Measurements from ENCODE around the gene ROR1. TPM values are rescaled to one million over a fixed set of nuclear protein-coding genes. Genes with fewer than 3 reads are reported as not detected.

ROR1 gene
- total RNA-seq, 1 donor from 2014 or later, result 0.02 TPM

GRCh38 chr1:63967901-63968300, 194.1 kb downstream of the ROR1 start:
- intact Hi-C loops (cut with micrococcal nuclease), result no loop called here

- intact Hi-C loops (cut with micrococcal nuclease), result no loop called here
Measured at GRCh38 chr1:63968663-63969440, 195.0 kb downstream of the ROR1 start.

- intact Hi-C loops (cut with micrococcal nuclease), result no loop called here
Measured at GRCh38 chr1:63969441-63969901, 195.7 kb downstream of the ROR1 start.

GRCh38 chr1:63971557-63971956, 197.7 kb downstream of the ROR1 start:
- intact Hi-C loops (cut with micrococcal nuclease), result no loop called here

- intact Hi-C loops (cut with micrococcal nuclease), result no loop called here
Measured at GRCh38 chr1:63973005-63973419, 199.2 kb downstream of the ROR1 start.

GRCh38 chr1:63974966-63975365, 201.1 kb downstream of the ROR1 start:
- intact Hi-C loops (cut with micrococcal nuclease), result no loop called here

- intact Hi-C loops (cut with micrococcal nuclease), result no loop called here
Measured at GRCh38 chr1:63975481-63975880, 201.7 kb downstream of the ROR1 start.

- intact Hi-C loops (cut with micrococcal nuclease), result no loop called here
Measured at GRCh38 chr1:63976006-63976405, 202.2 kb downstream of the ROR1 start.

GRCh38 chr1:63977466-63977865, 203.6 kb downstream of the ROR1 start:
- intact Hi-C loops (cut with micrococcal nuclease), result no loop called here

GRCh38 chr1:63980740-63981407, 207.1 kb downstream of the ROR1 start:
- intact Hi-C loops (cut with micrococcal nuclease), result no loop called here

- intact Hi-C loops (cut with micrococcal nuclease), result no loop called here
Measured at GRCh38 chr1:63981408-63981773, 207.6 kb downstream of the ROR1 start.

- intact Hi-C loops (cut with micrococcal nuclease), result no loop called here
Measured at GRCh38 chr1:63982201-63982600, 208.4 kb downstream of the ROR1 start.

GRCh38 chr1:63983391-63984256, 209.8 kb downstream of the ROR1 start:
- intact Hi-C loops (cut with micrococcal nuclease), result no loop called here

- intact Hi-C loops (cut with micrococcal nuclease), result no loop called here
Measured at GRCh38 chr1:63984257-63984929, 210.6 kb downstream of the ROR1 start.

GRCh38 chr1:63984930-63985290, 211.1 kb downstream of the ROR1 start:
- intact Hi-C loops (cut with micrococcal nuclease), result no loop called here

- intact Hi-C loops (cut with micrococcal nuclease), result no loop called here
Measured at GRCh38 chr1:63987014-63987627, 213.3 kb downstream of the ROR1 start.

- intact Hi-C loops (cut with micrococcal nuclease), result no loop called here
Measured at GRCh38 chr1:63987628-63988024, 213.8 kb downstream of the ROR1 start.

- intact Hi-C loops (cut with micrococcal nuclease), result no loop called here
Measured at GRCh38 chr1:63988941-63989340, 215.1 kb downstream of the ROR1 start.

- intact Hi-C loops (cut with micrococcal nuclease), result no loop called here
Measured at GRCh38 chr1:63991685-63992084, 217.9 kb downstream of the ROR1 start.

- intact Hi-C loops (cut with micrococcal nuclease), result no loop called here
Measured at GRCh38 chr1:64000021-64000420, 226.2 kb downstream of the ROR1 start.

GRCh38 chr1:64001038-64001437, 227.2 kb downstream of the ROR1 start:
- intact Hi-C loops (cut with micrococcal nuclease), result no loop called here

All from T-helper 1 cell treated with Interleukin-12 subunit alpha and Interleukin-12 subunit beta and Interleukin-4 antibody, amounts not matched to agents 30 ng/mL and 1 ng/mL, for 36 hours (primary cell).